ENCODE results near the gene IFNA8. TPM values are rescaled to one million over a fixed set of nuclear protein-coding genes. Genes with fewer than 3 reads are reported as not detected.

IFNA8 gene
- total and polyA plus RNA-seq, 4 donors, result not detected

- 50 to 53% methylated on average over 5 of the region's 5 CpGs for WGBS, 2 donors
- Histone ChIP-seq H3K4me3 (no peak overlapping the region), H3K9me3 (ENCODE audit: control insufficient read depth in 4 of 4, insufficient read depth in 3 of 4, low read length in 3 of 4) (no peaks in the 10 kb centered on the region), H3K27ac (ENCODE audit: low read depth in 1 of 2, low read length in 1 of 2) (no peak overlapping the region), H3K27me3 (ENCODE audit: control insufficient read depth in 3 of 3, insufficient read depth in 3 of 3, low read length in 2 of 3) (no peaks in the 10 kb centered on the region), H3K36me3 (ENCODE audit: control insufficient read depth in 4 of 4, insufficient read depth in 4 of 4, low read length in 4 of 4) (no peaks in the 10 kb centered on the region), H3K9ac (ENCODE audit: insufficient read depth in 1 of 2, low read length in 2 of 2) (no peak overlapping the region), H3K4me1 (ENCODE audit: control insufficient read depth in 5 of 5, insufficient read depth in 5 of 5, low read length in 5 of 5) (no peaks in the 10 kb centered on the region)
- TF ChIP-seq CTCF (IDR thresholded peaks at IDR 0.05; ENCODE audit: control extremely low read depth, extremely low read depth), result no peak
- DNase-seq, result no peak
- peak; percentile 27 for ATAC-seq (ENCODE audit: insufficient read depth, low FRiP score)
These were observed 27.2 kb upstream of the IFNA8 start for GRCh38 chr9:21381448-21382339.

GRCh38 chr9:21383627-21384026, 25.3 kb upstream of the IFNA8 start:
- H3K9ac ChIP-seq (ENCODE audit: insufficient read depth in 1 of 2, low read length in 2 of 2), result no peak overlapping the region
- H3K9me3 ChIP-seq (ENCODE audit: control insufficient read depth in 4 of 4, insufficient read depth in 3 of 4, low read length in 3 of 4), result no peaks in the 10 kb centered on the region
- no peaks in the 10 kb centered on the region for H3K27me3 ChIP-seq (ENCODE audit: control insufficient read depth in 3 of 3, insufficient read depth in 3 of 3, low read length in 2 of 3)
- H3K27ac ChIP-seq (ENCODE audit: low read depth in 1 of 2, low read length in 1 of 2), result no peak overlapping the region
- DNase-seq, result no peak
- no peak overlapping the region for H3K4me3 ChIP-seq
- no peaks in the 10 kb centered on the region for H3K36me3 ChIP-seq (ENCODE audit: control insufficient read depth in 4 of 4, insufficient read depth in 4 of 4, low read length in 4 of 4)
- 60 to 71% methylated on average over 4 of the region's 4 CpGs for WGBS, 2 donors
- TF ChIP-seq CTCF (IDR thresholded peaks at IDR 0.05; ENCODE audit: control extremely low read depth, extremely low read depth), result no peak
- ATAC-seq (ENCODE audit: insufficient read depth, low FRiP score), result no peak
- no peaks in the 10 kb centered on the region for H3K4me1 ChIP-seq (ENCODE audit: control insufficient read depth in 5 of 5, insufficient read depth in 5 of 5, low read length in 5 of 5)

GRCh38 chr9:21385131-21385670, 23.7 kb upstream of the IFNA8 start, which contains the start of gene IFNA2:
TSS of gene IFNA2 (minus strand) at chr9:21385398. CDS start at chr9:21385329, 69 bp downstream.
- ATAC-seq (ENCODE audit: insufficient read depth, low FRiP score), result no peak
- peaks cover 0 to 2% (median 0%) of the 10 kb centered on the region in 3 donors for H3K27me3 ChIP-seq (ENCODE audit: control insufficient read depth in 3 of 3, insufficient read depth in 3 of 3, low read length in 2 of 3)
- 24 to 39% methylated on average over 1 of the region's 1 CpG for WGBS, 2 donors

More at GRCh38 chr9:21385131-21385670, 23.7 kb upstream of the IFNA8 start, which contains the start of gene IFNA2:
- no peak for TF ChIP-seq CTCF (IDR thresholded peaks at IDR 0.05; ENCODE audit: control extremely low read depth, extremely low read depth)
- no peak for DNase-seq
- Histone ChIP-seq H3K9ac (ENCODE audit: insufficient read depth in 1 of 2, low read length in 2 of 2) (no peak within 1 kb of the TSS), H3K4me3 (no peak within 1 kb of the TSS), H3K36me3 (ENCODE audit: control insufficient read depth in 4 of 4, insufficient read depth in 4 of 4, low read length in 4 of 4) (no peaks in the 10 kb centered on the region), H3K27ac (ENCODE audit: low read depth in 1 of 2, low read length in 1 of 2) (no peak within 1 kb of the TSS), H3K9me3 (ENCODE audit: control insufficient read depth in 4 of 4, insufficient read depth in 3 of 4, low read length in 3 of 4) (no peaks in the 10 kb centered on the region), H3K4me1 (ENCODE audit: control insufficient read depth in 5 of 5, insufficient read depth in 5 of 5, low read length in 5 of 5) (no peaks in the 10 kb centered on the region)
